Suprapubic skin (tissue), 4 donors: ENCODE data around the gene TEDC2. TPM values are rescaled to one million over a fixed set of nuclear protein-coding genes. Genes with fewer than 3 reads are reported as not detected.

Experiments
- DNase-seq, 2 donors: peaks; one replicate each; pipeline ENCODE4 v3.0.0-alpha.2; 2019; ENCODE audit warnings: low spot score in 2 of 2
- H3K27ac ChIP-seq: fragments of 200-600 bp; sonication (generic); one replicate; pipeline ENCODE4 v1.5.1; 2019
- H3K27me3 ChIP-seq: fragments of 200-600 bp; sonication (generic); one replicate; pipeline ENCODE4 v1.5.1; 2019
- H3K36me3 ChIP-seq: fragments of 200-600 bp; sonication (generic); one replicate; pipeline ENCODE4 v1.5.1; 2019
- H3K4me1 ChIP-seq: fragments of 200-600 bp; sonication (generic); one replicate; pipeline ENCODE4 v1.5.1; 2019
- H3K4me3 ChIP-seq: fragments of 200-600 bp; sonication (generic); one replicate; pipeline ENCODE4 v1.5.1; 2019; ENCODE audit warnings: mild to moderate bottlenecking
- H3K9me3 ChIP-seq: fragments of 200-600 bp; sonication (generic); one replicate; pipeline ENCODE4 v1.5.1; 2019
- EP300 ChIP-seq: sonication (generic); formaldehyde crosslinking; IDR thresholded peaks from one replicate; pipeline ENCODE4 v1.6.1; 2017; ENCODE audit warnings: antibody characterized with exemption
- POLR2A ChIP-seq, 2 donors: fragments of 450-650 bp; IDR thresholded peaks; one replicate each; pipeline ENCODE4 v1.6.1; 2017; ENCODE audit warnings: antibody characterized with exemption in 2 of 2, mild to moderate bottlenecking in 2 of 2, moderate library complexity in 2 of 2
- POLR2AphosphoS5 ChIP-seq, 3 donors: sonication (generic); formaldehyde crosslinking; IDR thresholded peaks; one replicate each; pipeline ENCODE4 v1.6.1; 2017; ENCODE audit warnings: antibody characterized with exemption in 3 of 3
- WGBS: methylation state at CpG from one replicate; pipeline ENCODE4 v1.1.5; 2018; 5-methylcytosine and 5-hydroxymethylcytosine counted together
- total RNA-seq, 4 donors: library from RNA; depleted of rRNA; stranded (reverse); fragments of >200 nt; gene quantifications; one replicate each; pipeline ENCODE4 v1.1.0, GENCODE V29; 2016
- TF ChIP-seq, protein P1 (sequence below), 2 donors: fragments of 200-600 bp in 1 of 2; fragments of 450-650 bp in 1 of 2; sonication (generic) in 1 of 2; IDR thresholded peaks; one replicate each; pipeline ENCODE4 v1.5.1; 2016 to 2019; ENCODE audit warnings: antibody characterized with exemption in 2 of 2, mild to moderate bottlenecking in 1 of 2, moderate library complexity in 1 of 2

The TEDC2 gene
- total RNA-seq, 4 donors from 2014 or later, result 1.4 to 2.2 (median 1.6) TPM; not detected in 1

GRCh38 chr16:2456551-2457153 lies 3.3 kb upstream of the TEDC2 start:
- no peaks in the 10 kb centered on the region for H3K9me3 ChIP-seq
- DNase-seq, result peak in 1 of 2 donors; percentile 76
- no peak overlapping the region for H3K27ac ChIP-seq
- H3K4me1 ChIP-seq, result peaks cover 18% of the 10 kb centered on the region
- H3K36me3 ChIP-seq, result peaks cover 31% of the 10 kb centered on the region
- no peaks in the 10 kb centered on the region for H3K27me3 ChIP-seq
- H3K4me3 ChIP-seq, result no peak overlapping the region
- no peak for TF ChIP-seq EP300
- TF ChIP-seq POLR2A (IDR thresholded peaks at IDR 0.05), result no peak
- TF ChIP-seq, protein P1, sequence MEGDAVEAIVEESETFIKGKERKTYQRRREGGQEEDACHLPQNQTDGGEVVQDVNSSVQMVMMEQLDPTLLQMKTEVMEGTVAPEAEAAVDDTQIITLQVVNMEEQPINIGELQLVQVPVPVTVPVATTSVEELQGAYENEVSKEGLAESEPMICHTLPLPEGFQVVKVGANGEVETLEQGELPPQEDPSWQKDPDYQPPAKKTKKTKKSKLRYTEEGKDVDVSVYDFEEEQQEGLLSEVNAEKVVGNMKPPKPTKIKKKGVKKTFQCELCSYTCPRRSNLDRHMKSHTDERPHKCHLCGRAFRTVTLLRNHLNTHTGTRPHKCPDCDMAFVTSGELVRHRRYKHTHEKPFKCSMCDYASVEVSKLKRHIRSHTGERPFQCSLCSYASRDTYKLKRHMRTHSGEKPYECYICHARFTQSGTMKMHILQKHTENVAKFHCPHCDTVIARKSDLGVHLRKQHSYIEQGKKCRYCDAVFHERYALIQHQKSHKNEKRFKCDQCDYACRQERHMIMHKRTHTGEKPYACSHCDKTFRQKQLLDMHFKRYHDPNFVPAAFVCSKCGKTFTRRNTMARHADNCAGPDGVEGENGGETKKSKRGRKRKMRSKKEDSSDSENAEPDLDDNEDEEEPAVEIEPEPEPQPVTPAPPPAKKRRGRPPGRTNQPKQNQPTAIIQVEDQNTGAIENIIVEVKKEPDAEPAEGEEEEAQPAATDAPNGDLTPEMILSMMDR (IDR thresholded peaks at IDR 0.05), result no peak
- TF ChIP-seq POLR2AphosphoS5 (IDR thresholded peaks at IDR 0.05), result no peak
- WGBS, result 93% methylated on average over 17 of the region's 21 CpGs

- TF ChIP-seq POLR2A (IDR thresholded peaks at IDR 0.05) (no peak), POLR2AphosphoS5 (IDR thresholded peaks at IDR 0.05) (no peak), EP300 (no peak)
- TF ChIP-seq, protein P1 (IDR thresholded peaks at IDR 0.05), result no peak
- DNase-seq, result peak in 1 of 2 donors; percentile 70
- H3K27ac ChIP-seq, result no peak overlapping the region
- H3K36me3 ChIP-seq, result peaks cover 25% of the 10 kb centered on the region
- 72% methylated on average over 13 of the region's 13 CpGs for WGBS
- H3K27me3 ChIP-seq, result no peaks in the 10 kb centered on the region
- H3K4me3 ChIP-seq, result no peak overlapping the region
- peaks cover 18% of the 10 kb centered on the region for H3K4me1 ChIP-seq
- no peaks in the 10 kb centered on the region for H3K9me3 ChIP-seq
Observed at GRCh38 chr16:2457267-2457666, 2.6 kb upstream of the TEDC2 start.

GRCh38 chr16:2457946-2458345 lies 2.0 kb upstream of the TEDC2 start:
- TF ChIP-seq POLR2A (IDR thresholded peaks at IDR 0.05) (no peak), POLR2AphosphoS5 (IDR thresholded peaks at IDR 0.05) (no peak), EP300 (no peak)
- TF ChIP-seq, protein P1 (IDR thresholded peaks at IDR 0.05), result no peak
- Histone ChIP-seq H3K27me3 (no peaks in the 10 kb centered on the region), H3K4me1 (peaks cover 18% of the 10 kb centered on the region), H3K27ac (no peak overlapping the region), H3K4me3 (no peak overlapping the region), H3K36me3 (peaks cover 24% of the 10 kb centered on the region), H3K9me3 (no peaks in the 10 kb centered on the region)
- no peak for DNase-seq
- 74% methylated on average over 7 of the region's 7 CpGs for WGBS

- Histone ChIP-seq H3K27ac (no peak overlapping the region), H3K27me3 (no peaks in the 10 kb centered on the region), H3K4me3 (peak overlapping the region; percentile 56), H3K36me3 (peaks cover 16% of the 10 kb centered on the region), H3K4me1 (peaks cover 18% of the 10 kb centered on the region), H3K9me3 (no peaks in the 10 kb centered on the region)
- TF ChIP-seq POLR2AphosphoS5 (IDR thresholded peaks at IDR 0.05) (no peak), EP300 (no peak), POLR2A (IDR thresholded peaks at IDR 0.05) (no peak)
- TF ChIP-seq, protein P1 (IDR thresholded peaks at IDR 0.05), result no peak
- no peak for DNase-seq
- WGBS, result 27% methylated on average over 18 of the region's 18 CpGs
Observed at GRCh38 chr16:2458887-2459646, 842 bp upstream of the TEDC2 start.

- DNase-seq, result no peak
- Histone ChIP-seq H3K27me3 (no peaks in the 10 kb centered on the region), H3K4me1 (peaks cover 18% of the 10 kb centered on the region), H3K4me3 (peak overlapping the region; percentile 56), H3K27ac (no peak overlapping the region), H3K36me3 (peaks cover 14% of the 10 kb centered on the region), H3K9me3 (no peaks in the 10 kb centered on the region)
- TF ChIP-seq EP300 (no peak), POLR2A (IDR thresholded peaks at IDR 0.05) (no peak), POLR2AphosphoS5 (IDR thresholded peaks at IDR 0.05) (no peak)
- TF ChIP-seq, protein P1 (IDR thresholded peaks at IDR 0.05), result no peak
- WGBS, result no CpG with 5 or more reads among the region's 20 CpGs
Observed at GRCh38 chr16:2460391-2460713, 443 bp downstream of the TEDC2 start.
